Endodermal cell (in vitro differentiated cells): ENCODE measurements around the gene DTD1. TPM values are rescaled to one million over a fixed set of nuclear protein-coding genes. Genes with fewer than 3 reads are reported as not detected.

Experiments
- DNase-seq: peaks from one replicate; pipeline ENCODE4 v3.0.0-alpha.2; 2017
- H3K27ac ChIP-seq: 2 replicates; pipeline ENCODE4 v1.5.1; 2013; ENCODE audit warnings: mild to moderate bottlenecking, low read depth, low read length, moderate library complexity
- H3K27me3 ChIP-seq: 2 replicates; pipeline ENCODE4 v1.6.1; 2013; ENCODE audit warnings: mild to moderate bottlenecking, low read length, moderate library complexity; ENCODE audit not compliant: insufficient read depth, control insufficient read depth, poor library complexity, severe bottlenecking
- H3K36me3 ChIP-seq: 2 replicates; pipeline ENCODE4 v1.7.0; 2013; ENCODE audit warnings: mild to moderate bottlenecking, low read length, moderate library complexity; ENCODE audit not compliant: control insufficient read depth, insufficient read depth
- H3K4me1 ChIP-seq: one replicate; pipeline ENCODE4 v1.7.0; 2013; ENCODE audit warnings: low read length; ENCODE audit not compliant: control insufficient read depth, insufficient read depth
- H3K4me3 ChIP-seq: 2 replicates; pipeline ENCODE4 v1.5.1; 2013; ENCODE audit warnings: mild to moderate bottlenecking, low read length, moderate library complexity
- H3K9ac ChIP-seq: 2 replicates; pipeline ENCODE4 v1.6.1; 2013; ENCODE audit warnings: mild to moderate bottlenecking, low read length, moderate library complexity; ENCODE audit not compliant: poor library complexity, severe bottlenecking; ENCODE audit errors: extremely low read depth
- H3K9me3 ChIP-seq: 2 replicates; pipeline ENCODE4 v1.6.1; 2013; ENCODE audit warnings: mild to moderate bottlenecking, low read length, moderate library complexity; ENCODE audit not compliant: control insufficient read depth
- H3K27ac Mint-ChIP-seq: 2 replicates; pipeline ENCODE4 v1.8.0; 2020; ENCODE audit warnings: mixed read lengths
- H3K27me3 Mint-ChIP-seq: 2 replicates; pipeline ENCODE4 v1.8.0; 2021; ENCODE audit warnings: mild to moderate bottlenecking, mixed read lengths; ENCODE audit not compliant: insufficient read depth
- H3K36me3 Mint-ChIP-seq: 2 replicates; pipeline ENCODE4 v1.8.0; 2020; ENCODE audit warnings: low read depth, mixed read lengths
- H3K4me1 Mint-ChIP-seq: 2 replicates; pipeline ENCODE4 v1.8.0; 2020; ENCODE audit warnings: mixed read lengths
- H3K4me3 Mint-ChIP-seq: 2 replicates; pipeline ENCODE4 v1.8.0; 2020; ENCODE audit warnings: mild to moderate bottlenecking, moderate library complexity, mixed read lengths
- H3K9me3 Mint-ChIP-seq: 2 replicates; pipeline ENCODE4 v1.8.0; 2020; ENCODE audit warnings: mild to moderate bottlenecking, mixed read lengths
- CTCF ChIP-seq: fragments of 200-600 bp; sonication (generic); conservative IDR thresholded peaks from 2 replicates; pipeline ENCODE4 v1.5.0; 2021; ENCODE audit warnings: antibody characterized with exemption, mild to moderate bottlenecking
- WGBS, 2 experiments: methylation state at CpG; one replicate each; pipeline versions ENCODE4 v1.1.5 to v1.1.7; 2013; ENCODE audit warnings: missing lambda C conversion rate in 2 of 2, mixed read lengths in 1 of 2; ENCODE audit not compliant: insufficient coverage in 1 of 2, insufficient read length in 1 of 2; 5-methylcytosine and 5-hydroxymethylcytosine counted together
- total RNA-seq, 2 donors: library from RNA; stranded (reverse); fragmentation: NEBNext Ultra II Directional in 1 of 2; extraction: Animal tissue kit (Norgen Biotek cat#: 25700) in 1 of 2; gene quantifications; 2 replicates in 1 of 2; 3 replicates in 1 of 2; pipeline ENCODE4 v1.2.1, GENCODE V29; 2021

The DTD1 gene
- total RNA-seq, 2 donors from 2014 or later = 34.2 to 44.0 TPM

GRCh38 chr20:18805881-18806280, 218.0 kb downstream of the DTD1 start:
- H3K4me1 ChIP-seq = no peaks in the 10 kb centered on the region
- no peak overlapping the region for H3K27ac ChIP-seq
- H3K4me3 Mint-ChIP-seq = no peak overlapping the region
- no peaks in the 10 kb centered on the region for H3K27me3 ChIP-seq
- H3K36me3 ChIP-seq = no peaks in the 10 kb centered on the region
- H3K9me3 ChIP-seq = no peaks in the 10 kb centered on the region
- no peaks in the 10 kb centered on the region for H3K27me3 Mint-ChIP-seq
- no peaks in the 10 kb centered on the region for H3K4me1 Mint-ChIP-seq
- no peak for TF ChIP-seq CTCF
- no peak overlapping the region for H3K27ac Mint-ChIP-seq
- WGBS, 2 experiments = 96 to 98% methylated on average over 3 to 4 of the region's 4 CpGs
- no peak overlapping the region for H3K9ac ChIP-seq
- H3K36me3 Mint-ChIP-seq = no peaks in the 10 kb centered on the region
- H3K9me3 Mint-ChIP-seq = no peaks in the 10 kb centered on the region
- DNase-seq = no peak
- no peak overlapping the region for H3K4me3 ChIP-seq

DNA sequence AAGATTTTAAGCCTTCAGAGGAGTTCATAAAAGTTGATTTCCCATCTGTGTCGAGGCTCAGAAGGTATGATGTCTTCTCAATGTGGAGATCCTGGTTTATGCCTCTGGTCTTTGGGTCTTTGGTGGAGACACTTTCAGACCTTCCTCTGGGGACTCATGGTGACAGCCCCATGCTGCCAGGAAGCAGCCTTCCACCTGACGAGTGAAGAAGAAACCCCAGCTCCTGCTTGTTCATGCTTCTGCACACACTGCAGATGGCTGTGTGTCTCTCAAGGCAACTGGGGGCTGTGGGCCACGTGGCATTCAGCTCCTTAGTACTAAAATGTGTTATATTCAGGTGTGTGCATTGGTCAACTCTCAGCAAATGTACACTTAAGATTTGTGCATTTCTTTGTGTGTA, 220.9 kb downstream of the DTD1 start:
- peaks cover 2% of the 10 kb centered on the region for H3K4me1 ChIP-seq
- H3K9ac ChIP-seq = no peak overlapping the region
- H3K36me3 Mint-ChIP-seq = no peaks in the 10 kb centered on the region
- DNase-seq = no peak
- no peaks in the 10 kb centered on the region for H3K27me3 ChIP-seq
- H3K27ac Mint-ChIP-seq = no peak overlapping the region
- H3K27me3 Mint-ChIP-seq = no peaks in the 10 kb centered on the region
- H3K9me3 ChIP-seq = no peaks in the 10 kb centered on the region
- H3K9me3 Mint-ChIP-seq = no peaks in the 10 kb centered on the region
- H3K4me1 Mint-ChIP-seq = peaks cover 4% of the 10 kb centered on the region
- whole genome bisulfite sequencing, 2 experiments = 77 to 83% methylated on average over 1 to 3 of the region's 3 CpGs
- no peak for TF ChIP-seq CTCF
- H3K4me3 Mint-ChIP-seq = no peak overlapping the region
- H3K36me3 ChIP-seq = no peaks in the 10 kb centered on the region
- H3K27ac ChIP-seq = no peak overlapping the region
- H3K4me3 ChIP-seq = no peak overlapping the region

DNA sequence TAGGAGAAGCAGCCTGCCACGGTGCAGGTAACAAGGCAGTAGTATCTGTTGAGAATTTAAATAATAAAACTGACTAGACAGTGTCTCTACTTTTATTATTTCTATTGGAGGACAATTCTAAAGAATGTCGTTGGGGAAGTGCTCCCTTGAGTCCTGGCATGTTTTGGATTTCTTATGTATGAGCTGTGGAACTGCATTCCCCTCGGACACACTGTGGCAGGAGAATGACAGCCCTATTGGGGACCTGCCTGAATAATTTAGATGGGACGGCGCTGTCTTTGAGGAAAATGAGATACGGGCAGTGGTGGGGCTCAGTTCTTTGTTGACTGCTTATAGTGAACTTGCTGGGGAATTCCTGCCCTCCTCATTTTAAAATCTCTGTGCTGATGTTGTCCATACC, 223.3 kb downstream of the DTD1 start:
- H3K27ac Mint-ChIP-seq = no peak overlapping the region
- Histone ChIP-seq H3K27ac (no peak overlapping the region), H3K9ac (no peak overlapping the region), H3K4me3 (no peak overlapping the region), H3K27me3 (no peaks in the 10 kb centered on the region), H3K4me1 (peaks cover 3% of the 10 kb centered on the region), H3K36me3 (no peaks in the 10 kb centered on the region), H3K9me3 (no peaks in the 10 kb centered on the region)
- no peak for TF ChIP-seq CTCF
- H3K4me1 Mint-ChIP-seq = peaks cover 4% of the 10 kb centered on the region
- 95% methylated on average over 5 to 6 of the region's 6 CpGs for WGBS, 2 experiments
- no peak overlapping the region for H3K4me3 Mint-ChIP-seq
- H3K27me3 Mint-ChIP-seq = peaks cover 6% of the 10 kb centered on the region
- no peak for DNase-seq
- no peaks in the 10 kb centered on the region for H3K36me3 Mint-ChIP-seq
- no peaks in the 10 kb centered on the region for H3K9me3 Mint-ChIP-seq
